CD4-positive, alpha-beta T cell treated with Interleukin-10 for 1 hour (primary cell): ENCODE results near the gene UTP25.
A peak's percentile ranks its signal among the peaks of the same experiment; 100 is the strongest.

ENCODE experiments used
- DNase-seq: peaks from one replicate; pipeline ENCODE4 v3.0.0-alpha.2; 2020

Gene UTP25

GRCh38 chr1:209807509-209807908, 20.3 kb upstream of the UTP25 start:
- no peak for DNase-seq

GRCh38 chr1:209808059-209808581, 19.7 kb upstream of the UTP25 start:
- DNase-seq = no peak

GRCh38 chr1:209809611-209810010, 18.2 kb upstream of the UTP25 start:
- no peak for DNase-seq

- no peak for DNase-seq
Observed at GRCh38 chr1:209810783-209811182, 17.0 kb upstream of the UTP25 start.

- no peak for DNase-seq
Observed at GRCh38 chr1:209813902-209814301, 13.9 kb upstream of the UTP25 start.

GRCh38 chr1:209815490-209815889, 12.3 kb upstream of the UTP25 start:
- peak; percentile 10 for DNase-seq

- DNase-seq = no peak
Observed at GRCh38 chr1:209815931-209816341, 11.8 kb upstream of the UTP25 start.

- no peak for DNase-seq
Observed at GRCh38 chr1:209816923-209817322, 10.8 kb upstream of the UTP25 start.

GRCh38 chr1:209817691-209818090, 10.1 kb upstream of the UTP25 start:
- no peak for DNase-seq

GRCh38 chr1:209819058-209819457, 8.7 kb upstream of the UTP25 start:
- no peak for DNase-seq

- no peak for DNase-seq
Observed at GRCh38 chr1:209820986-209821385, 6.8 kb upstream of the UTP25 start.

GRCh38 chr1:209822706-209823105, 5.1 kb upstream of the UTP25 start:
- DNase-seq = no peak

- peak; percentile 64 for DNase-seq
Observed at GRCh38 chr1:209823143-209824041, 4.4 kb upstream of the UTP25 start.

- DNase-seq = no peak
Observed at GRCh38 chr1:209825591-209826434, 2.0 kb upstream of the UTP25 start.

- DNase-seq = no peak
Observed at GRCh38 chr1:209829716-209830115, 1.9 kb downstream of the UTP25 start.

- DNase-seq = no peak
Observed at GRCh38 chr1:209830722-209831121, 3.0 kb downstream of the UTP25 start.

GRCh38 chr1:209831615-209832014, 3.8 kb downstream of the UTP25 start:
- no peak for DNase-seq

GRCh38 chr1:209835782-209836298, 8.1 kb downstream of the UTP25 start:
- DNase-seq = no peak

GRCh38 chr1:209837671-209838070, 9.9 kb downstream of the UTP25 start:
- no peak for DNase-seq

GRCh38 chr1:209838537-209838936, 10.8 kb downstream of the UTP25 start:
- no peak for DNase-seq

- no peak for DNase-seq
Observed at GRCh38 chr1:209839875-209840546, 12.2 kb downstream of the UTP25 start.

GRCh38 chr1:209840611-209841010, 12.8 kb downstream of the UTP25 start:
- no peak for DNase-seq
